ENCODE measurements around the gene TMEM95.

TMEM95 gene

DNA sequence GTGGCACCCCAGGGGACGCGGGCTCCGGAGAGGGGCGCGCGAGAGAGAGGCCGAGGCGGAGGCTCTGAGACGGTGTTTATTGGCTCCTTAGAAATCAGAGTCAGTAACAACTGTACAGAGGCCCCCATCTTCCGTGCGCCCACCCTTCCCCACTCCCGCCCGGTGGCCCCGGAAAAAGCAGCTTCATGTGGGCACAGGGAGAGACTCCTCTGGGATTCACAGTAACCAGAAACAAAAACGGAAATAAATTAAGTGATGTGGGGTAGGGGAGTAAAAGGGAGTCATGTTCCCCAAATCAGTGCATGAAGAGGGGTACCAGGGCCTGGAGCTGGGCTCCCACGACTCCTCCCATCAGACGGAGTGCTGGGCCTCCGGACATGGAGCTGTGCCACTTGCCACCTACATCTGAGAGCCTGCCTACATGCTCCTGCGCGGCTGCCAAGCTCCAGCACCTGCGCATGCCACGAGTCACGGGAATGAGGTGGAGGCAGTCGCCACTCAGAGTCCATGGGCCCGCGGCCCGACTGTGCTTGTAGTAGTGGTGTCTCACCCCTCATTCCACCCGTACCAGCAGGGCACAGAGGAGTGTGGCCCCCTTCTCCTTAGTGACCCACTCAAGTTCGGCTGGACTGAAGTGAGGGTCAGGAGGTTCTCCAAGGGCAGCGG is 39.3 kb upstream of the TMEM95 start:
- TF ChIP-seq, protein P1, sequence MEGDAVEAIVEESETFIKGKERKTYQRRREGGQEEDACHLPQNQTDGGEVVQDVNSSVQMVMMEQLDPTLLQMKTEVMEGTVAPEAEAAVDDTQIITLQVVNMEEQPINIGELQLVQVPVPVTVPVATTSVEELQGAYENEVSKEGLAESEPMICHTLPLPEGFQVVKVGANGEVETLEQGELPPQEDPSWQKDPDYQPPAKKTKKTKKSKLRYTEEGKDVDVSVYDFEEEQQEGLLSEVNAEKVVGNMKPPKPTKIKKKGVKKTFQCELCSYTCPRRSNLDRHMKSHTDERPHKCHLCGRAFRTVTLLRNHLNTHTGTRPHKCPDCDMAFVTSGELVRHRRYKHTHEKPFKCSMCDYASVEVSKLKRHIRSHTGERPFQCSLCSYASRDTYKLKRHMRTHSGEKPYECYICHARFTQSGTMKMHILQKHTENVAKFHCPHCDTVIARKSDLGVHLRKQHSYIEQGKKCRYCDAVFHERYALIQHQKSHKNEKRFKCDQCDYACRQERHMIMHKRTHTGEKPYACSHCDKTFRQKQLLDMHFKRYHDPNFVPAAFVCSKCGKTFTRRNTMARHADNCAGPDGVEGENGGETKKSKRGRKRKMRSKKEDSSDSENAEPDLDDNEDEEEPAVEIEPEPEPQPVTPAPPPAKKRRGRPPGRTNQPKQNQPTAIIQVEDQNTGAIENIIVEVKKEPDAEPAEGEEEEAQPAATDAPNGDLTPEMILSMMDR (IDR thresholded peaks at IDR 0.05; ENCODE audit: control extremely low read depth, extremely low read depth, low read depth, missing control alignments), result no peak
- CTCF ChIA-PET, result interaction anchor here (1.9 to 4.2 kb wide), 3 partner anchors 9 to 19 kb away, joined by 4 to 32 read pairs (median 19); no protein-coding TSS in a partner anchor
- POLR2A ChIA-PET, result interaction anchor here (0.5 to 1.3 kb wide), 2 partner anchors 10 to 14 kb away, joined by 4 to 6 read pairs; partner anchors contain the start of gene NEURL4

DNA sequence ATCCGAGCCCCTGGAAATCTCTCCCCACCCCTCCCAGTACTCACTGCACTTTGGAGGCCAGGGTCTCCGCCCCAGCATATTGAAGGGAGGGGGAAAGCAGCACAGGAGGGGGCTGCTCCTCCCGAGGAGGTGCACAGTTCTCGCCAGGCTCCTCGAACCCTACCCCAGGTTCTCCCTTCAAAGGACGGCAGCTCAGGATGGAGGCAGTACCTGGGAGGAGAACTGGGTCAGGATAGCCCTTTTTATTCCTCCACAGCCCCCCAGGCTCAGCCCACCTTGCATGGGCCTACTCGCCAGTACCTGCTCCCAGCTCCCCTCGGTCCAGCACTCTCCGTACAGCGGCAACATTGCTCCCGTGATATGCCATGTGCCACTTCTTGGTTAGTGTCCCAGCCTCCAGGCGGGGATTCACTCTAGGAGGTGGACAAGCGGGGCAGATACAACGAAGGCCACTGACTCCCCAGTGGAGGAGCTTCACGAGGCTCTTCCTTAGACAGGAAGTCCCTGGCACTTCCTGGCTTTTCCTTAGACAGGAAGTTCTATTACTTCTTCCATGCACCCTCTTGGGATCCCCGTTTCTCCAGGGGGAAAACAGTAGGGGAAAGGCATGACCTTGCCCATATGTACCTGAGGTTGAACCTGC is 37.7 kb upstream of the TMEM95 start:
- POLR2A ChIA-PET, result interaction anchor here (0.7 kb wide), 1 partner anchor 13 kb away, joined by 3 read pairs; no protein-coding TSS in a partner anchor
- CTCF ChIA-PET, result interaction anchor here (0.8 to 1.1 kb wide), 2 partner anchors 29 to 38 kb away, joined by 3 read pairs; partner anchors contain the start of gene TMEM95
- DNase-seq (ENCODE audit: extremely low spot score), result no peak

More for the DNA sequence above, 39.3 kb upstream of the TMEM95 start:
- no peak for DNase-seq (ENCODE audit: extremely low spot score)

DNA sequence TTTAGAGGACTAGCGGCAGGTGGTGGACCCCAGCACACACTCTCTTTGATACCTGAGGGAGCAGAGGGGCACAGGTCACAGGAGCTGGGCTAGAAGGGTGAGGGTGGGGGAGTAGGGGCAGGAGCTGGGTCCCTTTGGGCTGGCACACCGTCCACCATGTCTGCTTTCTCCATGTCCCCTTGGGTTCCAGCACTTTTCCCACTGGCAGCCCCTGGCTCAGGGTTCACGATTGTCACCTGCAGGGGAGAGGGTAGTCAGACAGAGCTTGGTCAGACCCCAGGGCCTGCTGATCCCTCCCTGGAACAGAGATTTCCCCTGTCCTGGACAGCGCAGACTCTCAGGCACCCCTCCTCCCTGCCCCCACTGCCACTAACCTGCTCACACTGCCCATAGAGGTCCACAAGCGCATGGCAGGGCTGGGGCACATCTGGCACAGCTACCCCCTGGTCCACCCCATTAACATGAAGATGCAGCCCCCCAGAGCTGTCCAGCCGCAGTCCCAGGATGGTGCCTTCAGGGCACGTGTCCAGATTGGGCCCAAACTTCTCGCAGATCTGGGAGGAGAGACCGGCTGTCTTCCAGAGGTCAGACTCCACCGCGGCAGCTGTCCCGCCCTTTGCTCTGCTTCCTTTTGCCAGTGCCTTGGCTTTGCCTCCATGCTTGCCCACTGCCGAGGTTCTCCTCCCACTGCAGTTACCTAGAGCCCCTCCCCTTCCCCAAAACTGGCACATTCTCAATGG is 36.7 kb upstream of the TMEM95 start:
- ChIA-PET POLR2A (interaction anchor here (0.5 kb wide), 1 partner anchor 255 kb away, joined by 3 read pairs; no protein-coding TSS in a partner anchor), CTCF (interaction anchor here (0.8 kb wide), 1 partner anchor 37 kb away, joined by 3 read pairs; the partner anchor contains the start of gene TMEM95)
- DNase-seq (ENCODE audit: extremely low spot score), result no peak
- TF ChIP-seq, protein P1 (IDR thresholded peaks at IDR 0.05; ENCODE audit: control extremely low read depth, extremely low read depth, low read depth, missing control alignments), result no peak

More for the DNA sequence above, 37.7 kb upstream of the TMEM95 start:
- TF ChIP-seq, protein P1 (IDR thresholded peaks at IDR 0.05; ENCODE audit: control extremely low read depth, extremely low read depth, low read depth, missing control alignments), result no peak

DNA sequence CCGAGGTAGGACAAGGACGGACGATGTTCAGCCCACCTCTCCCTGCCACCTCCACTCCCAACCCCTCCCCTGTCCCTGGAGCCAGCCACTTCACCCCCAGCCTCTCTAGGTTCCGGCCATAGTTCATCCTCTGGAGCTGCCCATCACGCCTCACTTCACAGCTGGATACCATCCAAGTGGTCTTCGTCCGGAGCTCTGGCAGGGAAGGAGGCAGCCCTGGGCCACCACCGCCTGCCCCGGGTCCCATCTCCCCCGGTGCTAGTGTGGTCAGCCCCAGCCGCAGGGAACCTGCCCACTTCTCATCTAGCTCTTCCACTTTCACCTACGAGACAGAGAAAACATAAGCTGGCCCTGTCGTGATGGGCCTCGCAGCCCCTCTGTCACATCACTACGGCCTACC is 33.5 kb upstream of the TMEM95 start:
- ChIA-PET CTCF (interaction anchor here (0.8 to 1.7 kb wide), 4 partner anchors 8 to 25 kb away, joined by 3 to 6 read pairs (median 4); partner anchors contain the start of gene ACAP1), POLR2A (interaction anchor here (0.6 kb wide), 1 partner anchor 48 kb away, joined by 4 read pairs; no protein-coding TSS in a partner anchor)
- no peak for DNase-seq (ENCODE audit: extremely low spot score)
- TF ChIP-seq, protein P1 (IDR thresholded peaks at IDR 0.05; ENCODE audit: control extremely low read depth, extremely low read depth, low read depth, missing control alignments), result no peak

DNA sequence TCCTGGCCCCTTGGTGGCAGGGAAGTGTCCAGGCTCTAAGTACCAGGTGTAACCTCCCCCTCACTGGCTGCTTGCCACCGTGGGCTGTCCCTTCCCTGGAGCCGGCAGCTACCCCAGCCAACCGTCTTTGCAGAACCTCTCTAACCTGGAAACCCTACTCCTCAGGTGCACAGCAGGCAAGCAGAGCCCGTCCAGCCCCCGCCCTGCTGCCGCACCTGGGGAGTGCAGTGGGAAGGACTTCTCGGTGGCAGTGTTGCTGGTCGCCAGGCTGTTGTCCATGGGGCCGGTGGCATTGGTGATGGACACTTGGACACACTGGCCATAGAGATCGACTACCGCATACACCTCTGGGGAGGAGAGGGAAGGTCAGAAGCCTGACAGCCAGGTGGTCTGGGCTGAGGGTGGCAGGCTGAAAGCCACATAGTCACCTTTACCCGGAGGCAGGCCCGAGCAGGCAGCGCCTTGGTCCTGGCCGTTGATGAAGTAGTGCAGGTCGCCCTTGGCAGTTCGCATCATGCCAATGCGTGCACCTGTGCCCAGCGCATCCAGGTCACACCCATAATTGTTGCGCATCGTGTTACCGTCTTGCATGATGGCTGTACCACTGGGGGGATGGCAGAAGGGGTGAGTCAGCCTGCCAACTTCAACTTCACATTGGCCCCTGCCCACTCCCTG is 32.3 kb upstream of the TMEM95 start:
- CTCF ChIA-PET, result interaction anchor here (0.8 to 3.6 kb wide), 3 partner anchors 8 to 22 kb away, joined by 3 to 32 read pairs (median 15); partner anchors contain the start of gene GPS2
- TF ChIP-seq, protein P1 (IDR thresholded peaks at IDR 0.05; ENCODE audit: control extremely low read depth, extremely low read depth, low read depth, missing control alignments), result no peak
- POLR2A ChIA-PET, result no interaction called here
- no peak for DNase-seq (ENCODE audit: extremely low spot score)

Data from GM10248 (cell line).